ENCODE measurements around the gene NUPR1.
"Not testable (repeated sequence)": the region's sequence is repeated elsewhere in the genome, so short reads cannot be mapped to it uniquely, and the experiment has no call there.

The NUPR1 gene

GRCh38 chr16:28526201-28527099 lies 12.3 kb downstream of the NUPR1 start:
- DNase-seq: no peak

- DNase-seq: no peak
Measured at GRCh38 chr16:28524681-28525171, 14.0 kb downstream of the NUPR1 start.

- DNase-seq: no peak
Measured at GRCh38 chr16:28522792-28523191, 16.0 kb downstream of the NUPR1 start.

DNA sequence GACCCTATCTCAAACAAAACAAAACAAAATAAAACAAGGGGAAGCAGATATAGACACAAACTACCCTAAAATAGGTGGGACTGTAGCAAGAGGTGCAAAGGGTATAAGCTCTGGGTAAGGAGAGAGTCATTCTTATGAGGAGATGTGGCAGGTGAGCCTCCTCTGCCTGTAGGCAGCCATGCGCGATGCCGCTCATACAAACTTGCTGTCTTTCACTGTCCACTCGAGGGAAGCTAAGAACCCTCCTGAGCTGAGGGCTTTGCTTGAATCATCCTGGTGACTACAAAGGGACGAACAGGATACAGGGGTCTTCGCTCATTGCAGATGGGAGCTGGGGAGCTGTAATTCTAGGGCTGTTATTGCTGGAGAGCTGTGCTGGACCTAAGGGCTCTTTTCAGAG lies 17.3 kb downstream of the NUPR1 start:
- no peak for DNase-seq

DNA sequence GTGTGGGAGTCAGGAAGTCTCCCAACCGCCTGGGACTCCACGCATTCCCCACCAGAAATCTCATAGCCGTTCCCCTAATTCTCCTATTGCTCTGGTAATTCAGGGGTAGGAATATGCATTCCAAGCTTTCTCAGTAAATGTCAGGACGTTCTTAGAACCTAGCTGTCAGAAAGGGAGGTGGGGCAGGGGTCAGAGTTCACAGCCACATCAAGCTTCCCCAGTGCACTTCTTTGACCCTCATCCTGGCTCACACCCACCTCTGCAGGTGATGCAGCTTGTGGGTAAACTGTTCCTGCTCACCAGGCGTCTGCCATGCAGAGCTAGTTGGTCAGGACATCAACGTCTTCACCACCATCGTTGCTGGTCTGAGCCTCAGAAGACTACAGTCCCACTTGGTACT lies 18.1 kb downstream of the NUPR1 start:
- DNase-seq: no peak

DNA sequence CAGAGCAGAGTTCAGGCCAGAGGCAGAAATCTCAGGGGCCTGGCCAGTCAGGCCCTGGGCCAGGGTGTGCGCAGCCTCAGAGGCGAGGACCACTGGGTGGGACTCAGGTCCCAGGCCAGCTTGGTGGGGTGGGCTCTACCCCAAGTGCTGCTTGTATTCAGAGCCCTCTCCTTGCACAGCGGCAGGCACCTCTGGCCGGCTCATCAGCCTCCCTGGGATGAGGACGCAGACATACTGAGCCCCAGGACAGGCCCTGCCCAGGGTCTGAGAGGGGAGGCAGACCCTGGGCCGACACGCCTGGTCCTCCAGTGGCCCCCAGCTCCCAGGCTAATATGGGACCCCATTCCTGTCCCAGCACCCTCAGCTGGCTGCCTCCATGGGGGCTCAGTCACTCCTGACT lies 24.5 kb downstream of the NUPR1 start:
- DNase-seq: no peak

- no peak for DNase-seq
Measured at GRCh38 chr16:28513484-28514181, 25.1 kb downstream of the NUPR1 start.

- no peak for DNase-seq
Measured at GRCh38 chr16:28511801-28512789, 26.7 kb downstream of the NUPR1 start.

GRCh38 chr16:28511031-28511430 lies 27.7 kb downstream of the NUPR1 start:
- no peak for DNase-seq

DNA sequence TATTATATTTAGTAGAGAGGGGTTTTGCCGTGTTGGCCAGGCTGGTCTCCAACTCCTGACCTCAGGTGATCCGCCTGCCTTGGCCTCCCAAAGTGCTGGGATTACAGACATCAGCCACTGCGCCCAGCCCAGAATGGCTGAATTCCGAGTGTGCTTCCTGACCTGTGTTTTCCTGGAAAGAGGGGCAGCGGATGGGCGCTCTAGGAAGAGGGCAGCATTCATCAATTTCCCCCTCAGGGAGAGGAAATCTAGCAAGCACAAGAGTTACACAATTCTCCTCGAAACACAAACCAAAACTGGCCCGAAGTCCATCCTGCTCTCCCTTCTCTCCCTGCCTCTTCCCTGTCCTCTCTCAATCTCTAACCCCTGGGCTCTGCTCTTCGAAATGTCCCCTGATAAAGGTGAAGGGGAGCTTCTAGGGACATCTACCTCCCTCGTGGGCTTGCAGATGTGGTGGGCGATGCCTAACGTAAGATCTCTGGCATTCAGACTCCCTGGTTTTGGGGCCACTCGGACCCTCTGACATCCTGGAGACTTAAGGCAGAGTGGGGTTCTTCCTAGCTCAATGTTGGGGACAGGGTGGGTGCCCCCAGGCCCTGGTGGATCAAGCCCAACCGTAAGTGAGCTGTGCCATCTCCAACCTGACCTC lies 33.2 kb downstream of the NUPR1 start:
- no peak for DNase-seq

DNA sequence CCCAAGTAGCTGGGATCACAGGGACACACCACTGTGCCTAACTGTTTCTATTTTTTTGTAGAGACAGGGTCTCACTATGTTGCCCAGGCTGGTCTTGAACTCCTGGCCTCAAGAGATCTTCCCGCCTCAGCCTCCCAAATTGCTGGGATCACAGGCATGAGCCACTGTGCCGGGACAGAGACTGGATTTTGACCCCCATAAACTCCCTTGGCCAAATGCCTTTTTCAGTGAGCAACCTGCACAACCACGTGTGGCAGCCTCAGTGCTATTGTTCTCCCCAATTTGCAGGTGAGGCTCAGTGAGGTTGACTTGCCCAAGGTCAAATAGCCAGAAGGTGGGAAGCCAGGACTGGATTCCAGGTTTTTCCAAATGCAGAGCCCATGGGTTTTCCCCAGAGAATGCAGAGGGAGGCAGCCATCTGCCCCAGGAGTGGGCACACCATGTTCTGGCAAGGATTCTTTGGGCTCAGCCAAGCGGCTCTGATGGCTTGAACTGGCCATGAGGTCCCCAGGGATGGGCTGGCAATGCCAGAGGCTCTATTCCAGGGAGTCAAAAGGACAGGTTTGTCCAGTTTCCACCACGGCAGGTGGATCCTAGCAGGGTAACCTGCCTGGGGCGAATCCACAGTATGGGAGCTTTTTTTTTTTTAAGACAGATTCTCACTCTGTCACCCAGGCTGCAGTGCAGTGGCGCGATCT lies 33.9 kb downstream of the NUPR1 start:
- no peak for DNase-seq

DNA sequence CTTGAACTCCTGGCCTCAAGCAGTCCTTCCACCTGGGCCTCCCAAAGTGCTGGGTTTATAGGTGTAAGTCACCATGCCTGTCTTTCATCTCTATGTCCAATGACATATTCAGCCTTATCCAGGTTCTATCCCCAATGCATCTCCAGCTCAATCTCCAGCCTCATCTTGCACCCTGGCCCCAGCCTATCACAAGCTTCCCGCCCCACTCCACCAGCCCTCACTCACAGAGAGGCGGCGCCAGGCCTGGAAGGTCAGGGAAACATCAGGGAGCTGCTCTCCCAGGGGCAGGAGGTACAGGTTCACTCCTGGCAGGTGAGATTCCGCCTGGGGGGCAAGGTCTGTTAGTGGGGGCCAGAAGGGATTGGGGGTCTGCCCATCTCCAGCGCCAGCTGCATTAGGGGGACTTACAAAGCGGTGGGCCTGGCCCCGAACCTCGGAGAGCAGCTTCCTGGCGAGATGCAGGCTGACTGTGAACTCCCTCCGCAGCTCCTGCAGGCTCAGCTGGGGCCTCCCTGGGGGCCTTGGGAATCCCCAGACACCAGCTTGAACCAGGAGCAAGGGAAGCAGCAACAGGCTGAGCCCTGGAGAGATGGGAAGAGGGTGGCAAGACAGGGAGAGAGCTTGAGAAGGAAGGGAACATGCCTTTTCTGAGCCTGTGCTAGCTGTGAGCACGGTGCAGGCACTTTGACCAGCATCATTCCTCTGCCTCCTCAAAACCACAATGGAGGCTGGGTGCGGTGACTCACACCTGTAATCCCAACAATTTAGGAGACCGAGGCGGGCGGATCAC lies 35.1 kb downstream of the NUPR1 start:
- DNase-seq: no peak

DNA sequence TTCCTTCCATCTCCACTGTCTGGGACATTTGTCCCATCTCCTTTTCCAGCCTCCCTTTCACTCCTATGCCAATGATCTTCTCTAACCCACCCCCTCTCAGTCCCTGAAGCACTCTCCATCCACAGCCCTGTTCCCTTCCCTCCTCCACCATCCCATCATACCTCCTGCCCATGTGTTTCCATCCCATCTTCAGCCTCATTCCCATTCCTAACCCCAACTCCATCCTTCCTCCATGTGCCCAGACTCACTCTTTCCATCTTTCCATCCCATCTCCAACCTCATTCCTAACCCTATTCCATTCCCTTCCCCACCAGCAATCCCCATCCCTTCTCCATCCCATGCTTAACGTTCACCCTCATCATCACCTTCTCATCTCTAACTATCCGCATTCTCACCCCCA lies 36.5 kb downstream of the NUPR1 start:
- DNase-seq: no peak

DNA sequence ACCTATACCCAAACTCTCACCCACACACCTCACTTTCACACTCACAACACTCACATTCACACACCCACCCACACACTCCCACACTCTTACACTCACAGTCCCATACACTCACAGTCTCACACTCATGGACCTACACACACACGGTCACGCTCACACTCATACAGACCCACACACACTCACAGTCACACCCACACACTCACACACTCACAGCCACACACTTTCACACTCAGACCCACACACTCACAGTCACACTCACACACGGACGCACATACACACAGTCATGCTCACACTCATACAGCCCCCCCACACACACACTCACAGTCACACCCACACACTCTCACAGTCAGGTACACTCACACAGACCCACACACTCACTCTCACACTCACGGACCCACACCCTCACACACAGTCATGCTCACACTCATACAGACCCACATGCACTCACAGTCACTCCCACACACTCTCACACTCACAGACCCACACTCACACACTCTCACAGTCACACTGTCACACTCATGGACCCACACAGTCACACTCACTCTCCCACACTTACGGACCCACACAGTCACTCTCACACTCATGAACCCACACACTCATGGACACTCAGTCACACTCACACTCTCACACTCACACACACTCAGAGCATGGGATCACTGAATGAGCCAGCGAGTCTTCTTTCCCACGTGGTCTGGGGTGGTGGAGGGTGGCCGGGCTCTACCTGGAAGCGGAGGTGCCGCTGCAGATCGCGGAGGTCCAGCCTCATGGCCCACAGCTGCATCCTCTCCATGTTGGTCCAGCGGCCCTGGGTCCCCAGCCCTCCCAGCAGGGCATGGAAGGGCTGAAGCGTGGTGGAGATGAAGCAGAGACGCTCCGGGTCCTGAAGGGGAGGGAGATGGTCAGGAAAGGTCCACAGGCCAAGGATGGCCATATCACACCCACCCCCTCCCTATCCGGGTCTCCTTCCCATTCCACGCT lies 37.2 kb downstream of the NUPR1 start:
- DNase-seq: no peak

- DNase-seq: not testable (repeated sequence)
Measured at GRCh38 chr16:28500476-28501180, 38.1 kb downstream of the NUPR1 start.

- DNase-seq: no peak
Measured at GRCh38 chr16:28499854-28500253, 38.9 kb downstream of the NUPR1 start.

DNA sequence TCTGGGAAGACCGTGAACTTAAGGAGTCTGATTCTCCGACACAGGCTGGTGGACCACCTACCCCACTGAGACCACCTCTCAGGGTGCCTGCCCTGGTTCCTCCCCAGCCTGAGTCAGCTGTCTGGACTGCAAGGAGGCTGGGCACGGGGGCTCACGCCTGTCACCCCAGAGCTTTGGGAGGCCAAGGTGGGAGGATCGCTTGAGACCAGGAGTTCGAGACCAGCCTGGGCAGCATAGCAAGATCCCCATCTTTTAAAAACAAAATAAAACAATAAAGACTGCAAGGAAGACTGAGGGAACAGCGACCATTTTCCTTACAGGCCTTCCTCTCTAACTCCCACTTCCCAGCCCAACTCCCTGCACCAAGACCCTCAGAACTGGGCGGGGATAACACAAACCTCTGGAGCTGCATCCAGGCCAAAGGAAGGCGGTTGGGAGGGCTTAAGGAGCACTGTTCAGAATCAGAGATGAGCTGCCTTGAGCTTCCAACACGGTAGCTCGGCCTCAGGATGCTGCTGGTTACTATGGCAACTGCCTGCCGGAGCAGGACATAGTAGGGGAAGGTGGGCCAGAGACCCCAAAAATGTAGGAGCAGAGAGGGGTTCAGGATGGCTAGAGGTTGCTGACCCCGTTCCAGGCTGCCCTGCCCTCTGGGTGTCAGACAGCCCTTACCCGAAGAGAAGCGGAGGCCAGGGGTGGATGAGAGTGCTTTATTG lies 40.0 kb downstream of the NUPR1 start:
- no peak for DNase-seq
